Caco-2 (cell line): ENCODE results near the gene FCMR. TPM values are rescaled to one million over a fixed set of nuclear protein-coding genes. Genes with fewer than 3 reads are reported as not detected.

Experiments
- BruUV-seq: library from RNA; stranded (reverse); fragments of 400-500 nt; replicated peaks from 2 replicates; lab custom pipeline; 2021; lab: Mats Ljungman, UMichigan
- CTCF ChIA-PET: fragments of 300-600 bp; sonication (Branson Sonifier 250); formaldehyde crosslinking; loops from one replicate; lab custom pipeline; 2022; ENCODE audit warnings: antibody characterized with exemption; lab: Charles Lee
- POLR2A ChIA-PET: fragments of 300-600 bp; sonication (Branson Sonifier 250); formaldehyde crosslinking; loops from one replicate; lab custom pipeline; 2022; ENCODE audit warnings: antibody characterized with exemption; lab: Charles Lee
- DNase-seq, 2 experiments: peaks; one replicate each; pipeline versions ENCODE4 v3.0.0 to v3.0.0-alpha.2; 2020 to 2022
- H3K27me3 ChIP-seq: replicated peaks from 2 replicates; pipeline ENCODE4 v1.6.0; 2011; ENCODE audit warnings: low read length; ENCODE audit not compliant: control insufficient read depth, insufficient read depth
- H3K36me3 ChIP-seq: 2 replicates; pipeline ENCODE4 v1.5.1; 2011; ENCODE audit warnings: low read length; ENCODE audit not compliant: control insufficient read depth, insufficient read depth
- H3K4me1 ChIP-seq: fragments of 250-450 bp; sonication (Bioruptor Pico); 2 replicates; pipeline ENCODE4 v1.5.1; 2020; ENCODE audit warnings: mild to moderate bottlenecking
- H3K4me3 ChIP-seq: 2 replicates; pipeline ENCODE4 v1.5.1; 2011; ENCODE audit warnings: low read depth, mild to moderate bottlenecking, control low read depth, low read length
- H3K9me3 ChIP-seq: fragments of 250-450 bp; sonication (Bioruptor Pico); 2 replicates; pipeline ENCODE4 v1.5.1; 2020; ENCODE audit warnings: mild to moderate bottlenecking, moderate library complexity
- H3K27ac Mint-ChIP-seq: one replicate; pipeline ENCODE4 v1.8.0; 2022; ENCODE audit warnings: mixed read lengths; ENCODE audit not compliant: unreplicated experiment
- H3K27me3 Mint-ChIP-seq: one replicate; pipeline ENCODE4 v1.8.0; 2022; ENCODE audit warnings: mixed read lengths; ENCODE audit not compliant: insufficient read depth, unreplicated experiment
- H3K36me3 Mint-ChIP-seq: one replicate; pipeline ENCODE4 v1.8.0; 2022; ENCODE audit warnings: mild to moderate bottlenecking, mixed read lengths; ENCODE audit not compliant: insufficient read depth, unreplicated experiment
- H3K4me1 Mint-ChIP-seq: one replicate; pipeline ENCODE4 v1.8.0; 2022; ENCODE audit warnings: low read depth, mixed read lengths; ENCODE audit not compliant: unreplicated experiment
- H3K4me3 Mint-ChIP-seq: one replicate; pipeline ENCODE4 v1.8.0; 2022; ENCODE audit warnings: mild to moderate bottlenecking, moderate library complexity, mixed read lengths; ENCODE audit not compliant: unreplicated experiment
- H3K9me3 Mint-ChIP-seq: one replicate; pipeline ENCODE4 v1.8.0; 2022; ENCODE audit warnings: mixed read lengths; ENCODE audit not compliant: unreplicated experiment
- intact Hi-C: fragments of 100-400 bp; cut with micrococcal nuclease; formaldehyde crosslinking; loops from one replicate; pipeline ENCODE4 v1.10.0; 2022; ENCODE audit not compliant: unreplicated experiment
- total RNA-seq: library from RNA; stranded (reverse); gene quantifications from 2 replicates; pipeline ENCODE4 v1.2.3, GENCODE V29; 2022
- TF ChIP-seq, protein P1 (sequence below), 2 experiments: fragments of 200-600 bp in 1 of 2; IDR thresholded peaks; 1 replicate in 1 of 2; 2 replicates in 1 of 2; pipeline versions ENCODE4 v1.5.1 to v1.8.0; 2011 to 2022; ENCODE audit warnings: antibody characterized with exemption in 1 of 2, control low read depth in 1 of 2, inconsistent platforms in 1 of 2, low read depth in 1 of 2, low read length in 1 of 2, mild to moderate bottlenecking in 1 of 2, moderate library complexity in 1 of 2; ENCODE audit not compliant: insufficient read depth in 1 of 2, severe bottlenecking in 1 of 2, unreplicated experiment in 1 of 2

Gene FCMR
- total RNA-seq, 1 experiment from 2014 or later: not detected

DNA sequence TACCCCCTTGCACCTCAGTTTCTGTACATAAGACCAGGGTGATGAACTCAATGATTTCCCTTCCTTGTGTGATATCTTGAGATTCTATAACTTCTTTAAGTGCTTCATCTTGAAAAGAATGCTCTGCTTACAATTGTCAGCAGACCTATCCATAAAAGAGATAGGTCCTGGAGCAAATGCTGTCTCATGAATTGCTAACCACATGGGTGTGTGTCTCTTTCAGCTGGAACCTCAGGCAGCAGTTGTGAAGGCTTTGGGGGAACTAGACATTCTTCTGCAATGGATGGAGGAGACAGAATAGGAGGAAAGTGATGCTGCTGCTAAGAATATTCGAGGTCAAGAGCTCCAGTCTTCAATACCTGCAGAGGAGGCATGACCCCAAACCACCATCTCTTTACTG, 53.5 kb downstream of the FCMR start:
- Mint-ChIP-seq H3K4me3 (no peak overlapping the region), H3K36me3 (no peaks in the 10 kb centered on the region), H3K4me1 (no peaks in the 10 kb centered on the region), H3K27me3 (peaks cover 7% of the 10 kb centered on the region), H3K27ac (no peak overlapping the region), H3K9me3 (no peaks in the 10 kb centered on the region)
- DNase-seq: no peak
- intact Hi-C loops: loop anchor here (5.0 kb wide), 1 partner anchor 44 kb away; no protein-coding TSS in a partner anchor
- Histone ChIP-seq H3K9me3 (no peaks in the 10 kb centered on the region), H3K36me3 (no peaks in the 10 kb centered on the region), H3K27me3 (no peaks in the 10 kb centered on the region), H3K4me1 (no peaks in the 10 kb centered on the region), H3K4me3 (no peak overlapping the region)
- POLR2A ChIA-PET: no interaction called here
- BruUV-seq: no TSS peak
- TF ChIP-seq, protein P1, sequence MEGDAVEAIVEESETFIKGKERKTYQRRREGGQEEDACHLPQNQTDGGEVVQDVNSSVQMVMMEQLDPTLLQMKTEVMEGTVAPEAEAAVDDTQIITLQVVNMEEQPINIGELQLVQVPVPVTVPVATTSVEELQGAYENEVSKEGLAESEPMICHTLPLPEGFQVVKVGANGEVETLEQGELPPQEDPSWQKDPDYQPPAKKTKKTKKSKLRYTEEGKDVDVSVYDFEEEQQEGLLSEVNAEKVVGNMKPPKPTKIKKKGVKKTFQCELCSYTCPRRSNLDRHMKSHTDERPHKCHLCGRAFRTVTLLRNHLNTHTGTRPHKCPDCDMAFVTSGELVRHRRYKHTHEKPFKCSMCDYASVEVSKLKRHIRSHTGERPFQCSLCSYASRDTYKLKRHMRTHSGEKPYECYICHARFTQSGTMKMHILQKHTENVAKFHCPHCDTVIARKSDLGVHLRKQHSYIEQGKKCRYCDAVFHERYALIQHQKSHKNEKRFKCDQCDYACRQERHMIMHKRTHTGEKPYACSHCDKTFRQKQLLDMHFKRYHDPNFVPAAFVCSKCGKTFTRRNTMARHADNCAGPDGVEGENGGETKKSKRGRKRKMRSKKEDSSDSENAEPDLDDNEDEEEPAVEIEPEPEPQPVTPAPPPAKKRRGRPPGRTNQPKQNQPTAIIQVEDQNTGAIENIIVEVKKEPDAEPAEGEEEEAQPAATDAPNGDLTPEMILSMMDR (IDR thresholded peaks at IDR 0.05; ENCODE audit: insufficient read depth in 1 of 2, low read depth in 1 of 2, low read length in 1 of 2, severe bottlenecking in 1 of 2, unreplicated experiment in 1 of 2): no peak
- CTCF ChIA-PET: no interaction called here

DNA sequence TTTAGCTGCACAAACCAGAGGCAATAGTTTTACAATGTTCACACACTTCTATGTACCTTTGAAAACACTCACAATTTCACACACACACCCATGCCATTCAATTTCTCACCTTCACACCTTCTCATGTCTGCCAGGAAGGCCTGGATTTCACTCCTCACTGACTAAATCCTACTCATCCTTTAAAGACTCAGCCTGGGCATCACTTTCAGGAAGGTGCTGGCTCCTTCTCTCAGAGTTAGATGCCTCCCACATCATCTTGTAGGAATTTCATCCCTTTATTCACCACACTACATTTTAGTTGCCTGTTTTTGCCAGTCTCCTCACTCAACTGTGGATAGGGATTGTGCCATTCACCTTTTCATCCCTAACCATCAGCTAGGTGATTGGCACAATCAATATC, 54.0 kb downstream of the FCMR start:
- ChIA-PET POLR2A (no interaction called here), CTCF (interaction anchor here (0.6 kb wide), 1 partner anchor 13 kb away, joined by 5 read pairs; no protein-coding TSS in a partner anchor)
- no peaks in the 10 kb centered on the region for H3K27me3 ChIP-seq
- no peaks in the 10 kb centered on the region for H3K4me1 ChIP-seq
- Mint-ChIP-seq H3K4me1 (no peaks in the 10 kb centered on the region), H3K27ac (no peak overlapping the region), H3K27me3 (peaks cover 10% of the 10 kb centered on the region), H3K4me3 (no peak overlapping the region), H3K36me3 (no peaks in the 10 kb centered on the region), H3K9me3 (no peaks in the 10 kb centered on the region)
- no TSS peak for BruUV-seq
- DNase-seq: no peak
- H3K9me3 ChIP-seq: no peaks in the 10 kb centered on the region
- H3K36me3 ChIP-seq: no peaks in the 10 kb centered on the region
- TF ChIP-seq, protein P1 (IDR thresholded peaks at IDR 0.05; ENCODE audit: insufficient read depth in 1 of 2, low read depth in 1 of 2, low read length in 1 of 2, severe bottlenecking in 1 of 2, unreplicated experiment in 1 of 2): no peak
- intact Hi-C loops: loop anchor here (5.0 kb wide), 1 partner anchor 45 kb away; no protein-coding TSS in a partner anchor
- H3K4me3 ChIP-seq: no peak overlapping the region

DNA sequence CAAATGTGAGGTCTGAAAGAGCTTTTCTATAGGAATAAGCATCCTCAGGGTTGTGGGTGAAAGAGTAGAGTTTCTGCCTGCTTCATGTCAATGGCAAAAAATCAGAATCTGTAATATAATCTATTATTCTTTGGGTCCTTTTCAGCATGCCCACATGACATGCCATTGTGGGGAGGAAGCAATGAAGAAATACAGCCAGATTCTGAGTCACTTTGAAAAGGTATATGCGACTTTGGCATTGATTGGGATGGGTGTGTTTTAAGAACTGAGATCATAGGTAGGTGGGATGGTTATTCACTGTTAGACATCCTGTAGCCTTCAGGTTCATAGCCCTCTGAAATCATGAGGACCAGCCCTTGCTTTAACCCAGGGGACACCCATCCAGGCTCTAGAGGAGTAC, 54.5 kb downstream of the FCMR start:
- intact Hi-C loops: loop anchor here (5.0 kb wide), 1 partner anchor 45 kb away; no protein-coding TSS in a partner anchor
- TF ChIP-seq, protein P1 (IDR thresholded peaks at IDR 0.05; ENCODE audit: insufficient read depth in 1 of 2, low read depth in 1 of 2, low read length in 1 of 2, severe bottlenecking in 1 of 2, unreplicated experiment in 1 of 2): no peak
- ChIA-PET CTCF (interaction anchor here (0.6 kb wide), 1 partner anchor 13 kb away, joined by 5 read pairs; no protein-coding TSS in a partner anchor), POLR2A (no interaction called here)
- Mint-ChIP-seq H3K4me3 (no peak overlapping the region), H3K9me3 (no peaks in the 10 kb centered on the region), H3K27ac (no peak overlapping the region), H3K4me1 (no peaks in the 10 kb centered on the region), H3K27me3 (peaks cover 10% of the 10 kb centered on the region), H3K36me3 (no peaks in the 10 kb centered on the region)
- no peaks in the 10 kb centered on the region for H3K4me1 ChIP-seq
- H3K27me3 ChIP-seq: no peaks in the 10 kb centered on the region
- no peak for DNase-seq
- H3K36me3 ChIP-seq: no peaks in the 10 kb centered on the region
- no TSS peak for BruUV-seq
- no peak overlapping the region for H3K4me3 ChIP-seq
- no peaks in the 10 kb centered on the region for H3K9me3 ChIP-seq
